ENCODE data around the gene HNRNPA2B1.
A peak's percentile ranks its signal among the peaks of the same experiment; 100 is the strongest.

The HNRNPA2B1 gene

DNA sequence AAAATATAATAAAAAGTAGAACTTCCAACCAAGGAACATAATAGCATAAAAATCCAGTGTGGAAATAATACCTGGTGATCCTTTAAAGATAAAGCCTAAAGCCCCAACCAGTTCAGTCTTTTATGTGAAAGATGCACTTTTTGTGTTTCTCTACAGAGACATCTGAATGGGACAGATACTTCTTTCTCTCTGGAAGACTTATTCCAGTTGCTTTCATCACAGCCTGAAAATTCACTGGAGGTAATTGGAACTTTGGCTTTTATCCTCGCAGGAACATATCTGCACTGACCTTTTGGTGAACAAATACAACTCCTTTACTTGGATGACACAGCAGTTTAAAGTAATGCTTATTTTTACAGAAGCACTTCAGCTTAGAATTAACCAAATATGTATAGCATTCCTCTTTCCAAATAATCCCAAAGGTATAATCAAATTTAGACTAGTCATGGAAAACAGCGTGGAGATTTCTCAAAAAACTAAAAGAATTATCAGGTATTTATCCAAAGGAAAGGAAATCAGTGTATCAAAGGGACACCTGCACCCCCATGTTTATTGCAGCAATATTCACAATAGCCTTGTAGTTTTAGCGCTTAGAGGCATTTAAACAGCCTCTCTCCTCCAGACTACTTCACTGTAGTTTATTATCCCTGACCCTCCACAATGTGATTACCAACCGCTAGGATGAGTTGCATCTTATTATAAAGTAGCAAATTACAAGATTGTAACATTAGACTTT, 16.8 kb downstream of the HNRNPA2B1 start:
- DNase-seq (ENCODE audit: low read depth), result no peak
- H3K4me3 ChIP-seq (replicated peaks; ENCODE audit: low read depth, low read length), result no peak overlapping the region
- TF ChIP-seq, protein P1, sequence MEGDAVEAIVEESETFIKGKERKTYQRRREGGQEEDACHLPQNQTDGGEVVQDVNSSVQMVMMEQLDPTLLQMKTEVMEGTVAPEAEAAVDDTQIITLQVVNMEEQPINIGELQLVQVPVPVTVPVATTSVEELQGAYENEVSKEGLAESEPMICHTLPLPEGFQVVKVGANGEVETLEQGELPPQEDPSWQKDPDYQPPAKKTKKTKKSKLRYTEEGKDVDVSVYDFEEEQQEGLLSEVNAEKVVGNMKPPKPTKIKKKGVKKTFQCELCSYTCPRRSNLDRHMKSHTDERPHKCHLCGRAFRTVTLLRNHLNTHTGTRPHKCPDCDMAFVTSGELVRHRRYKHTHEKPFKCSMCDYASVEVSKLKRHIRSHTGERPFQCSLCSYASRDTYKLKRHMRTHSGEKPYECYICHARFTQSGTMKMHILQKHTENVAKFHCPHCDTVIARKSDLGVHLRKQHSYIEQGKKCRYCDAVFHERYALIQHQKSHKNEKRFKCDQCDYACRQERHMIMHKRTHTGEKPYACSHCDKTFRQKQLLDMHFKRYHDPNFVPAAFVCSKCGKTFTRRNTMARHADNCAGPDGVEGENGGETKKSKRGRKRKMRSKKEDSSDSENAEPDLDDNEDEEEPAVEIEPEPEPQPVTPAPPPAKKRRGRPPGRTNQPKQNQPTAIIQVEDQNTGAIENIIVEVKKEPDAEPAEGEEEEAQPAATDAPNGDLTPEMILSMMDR (IDR thresholded peaks at IDR 0.05; ENCODE audit: low read length, missing control alignments), result no peak

DNA sequence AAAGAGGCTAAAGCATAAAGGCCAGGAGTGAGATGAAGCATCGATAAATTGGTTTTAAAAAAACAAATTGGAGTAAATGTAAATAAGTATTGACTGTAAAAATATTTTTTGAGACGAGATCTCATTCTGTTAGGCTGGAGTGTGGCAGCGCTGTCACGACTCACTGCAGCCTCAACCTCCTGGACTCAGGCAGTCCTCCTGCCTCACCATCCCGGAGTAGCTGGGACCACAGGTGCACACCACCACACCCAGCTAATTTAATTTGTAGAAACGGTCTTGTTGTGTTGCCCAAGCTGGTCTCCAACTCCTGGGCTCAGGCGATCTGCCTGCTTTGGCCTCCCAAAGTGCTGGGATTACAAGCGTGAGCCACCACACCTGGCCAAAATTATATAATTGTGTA, 17.8 kb downstream of the HNRNPA2B1 start:
- H3K4me3 ChIP-seq (replicated peaks; ENCODE audit: low read depth, low read length), result no peak overlapping the region
- TF ChIP-seq, protein P1 (IDR thresholded peaks at IDR 0.05; ENCODE audit: low read length, missing control alignments), result no peak
- no peak for DNase-seq (ENCODE audit: low read depth)

DNA sequence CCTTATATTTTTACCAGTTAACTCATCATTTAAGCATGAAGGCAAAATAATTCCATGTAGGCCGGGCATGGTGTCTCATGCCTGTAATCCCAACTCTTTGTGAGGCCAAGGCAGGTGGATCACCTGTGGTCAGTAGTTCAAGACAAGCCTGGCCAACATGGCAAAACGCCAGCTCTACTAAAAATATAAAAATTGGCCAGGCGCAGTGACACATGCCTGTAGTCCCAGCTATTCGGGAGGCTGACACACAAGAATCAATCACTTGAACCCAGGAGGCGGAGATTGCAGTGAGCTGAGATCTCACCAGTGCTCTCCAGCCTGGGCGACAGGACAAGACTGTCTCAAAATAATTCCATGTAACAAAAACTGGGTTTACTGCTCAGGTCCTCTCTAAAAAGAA, 18.3 kb downstream of the HNRNPA2B1 start:
- DNase-seq (ENCODE audit: low read depth), result no peak
- TF ChIP-seq, protein P1 (IDR thresholded peaks at IDR 0.05; ENCODE audit: low read length, missing control alignments), result no peak
- H3K4me3 ChIP-seq (replicated peaks; ENCODE audit: low read depth, low read length), result no peak overlapping the region

DNA sequence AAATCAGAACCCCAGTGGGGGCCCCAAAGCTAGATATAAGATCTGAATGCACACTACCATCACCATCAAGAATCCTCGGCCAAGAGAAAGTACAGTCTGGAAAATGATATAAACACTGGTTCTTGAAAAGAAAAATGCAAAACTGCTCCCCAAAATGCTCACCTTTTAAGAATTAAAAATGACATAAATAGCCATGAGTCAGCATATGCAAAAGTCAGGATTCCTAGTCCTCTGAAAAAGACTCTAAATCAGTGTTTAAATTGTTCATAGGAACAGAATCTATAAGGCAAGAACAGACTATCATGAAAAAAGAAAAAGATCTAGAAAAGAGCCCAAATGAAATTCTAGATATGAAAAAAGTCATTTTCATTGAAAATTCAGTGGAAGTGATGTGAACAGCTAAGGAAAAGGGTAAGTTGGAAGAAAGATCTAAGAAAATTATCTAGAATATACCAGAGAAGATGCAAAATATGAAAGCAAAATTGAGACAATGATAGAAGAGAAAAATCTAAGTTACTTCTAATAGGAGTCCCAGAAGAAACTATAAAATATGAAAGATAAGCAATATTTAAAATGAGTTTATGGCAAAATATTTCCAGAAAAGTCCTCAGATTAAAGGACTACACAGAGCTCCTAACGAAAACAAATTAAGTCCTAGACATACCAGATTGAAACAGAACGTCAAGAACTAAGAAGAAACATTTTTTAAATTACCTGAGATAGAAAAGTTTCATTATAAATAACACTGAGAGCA, 18.9 kb downstream of the HNRNPA2B1 start:
- TF ChIP-seq, protein P1 (IDR thresholded peaks at IDR 0.05; ENCODE audit: low read length, missing control alignments), result no peak
- DNase-seq (ENCODE audit: low read depth), result no peak
- no peak overlapping the region for H3K4me3 ChIP-seq (replicated peaks; ENCODE audit: low read depth, low read length)

DNA sequence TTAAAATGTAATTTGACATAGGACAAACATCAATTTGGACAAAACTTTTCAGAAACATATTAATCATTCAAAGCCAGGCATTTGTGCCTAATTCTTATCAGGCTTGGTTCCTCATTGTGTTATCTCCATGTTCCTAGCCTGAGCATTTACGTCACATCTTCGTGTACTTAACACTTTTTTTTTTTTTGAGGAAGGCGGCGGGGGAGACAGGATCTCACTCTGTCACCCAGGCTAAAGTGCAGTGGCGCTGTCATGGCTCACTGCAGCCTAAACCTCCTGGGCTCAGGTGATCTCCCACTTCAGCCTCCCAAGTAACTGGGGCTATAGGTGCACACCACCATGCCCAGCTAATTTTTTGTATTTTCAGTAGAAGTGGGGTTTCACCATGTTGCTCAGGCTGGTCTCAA, 19.8 kb downstream of the HNRNPA2B1 start:
- TF ChIP-seq, protein P1 (IDR thresholded peaks at IDR 0.05; ENCODE audit: low read length, missing control alignments), result no peak
- no peak overlapping the region for H3K4me3 ChIP-seq (replicated peaks; ENCODE audit: low read depth, low read length)
- peak; percentile 52 for DNase-seq (ENCODE audit: low read depth)

DNA sequence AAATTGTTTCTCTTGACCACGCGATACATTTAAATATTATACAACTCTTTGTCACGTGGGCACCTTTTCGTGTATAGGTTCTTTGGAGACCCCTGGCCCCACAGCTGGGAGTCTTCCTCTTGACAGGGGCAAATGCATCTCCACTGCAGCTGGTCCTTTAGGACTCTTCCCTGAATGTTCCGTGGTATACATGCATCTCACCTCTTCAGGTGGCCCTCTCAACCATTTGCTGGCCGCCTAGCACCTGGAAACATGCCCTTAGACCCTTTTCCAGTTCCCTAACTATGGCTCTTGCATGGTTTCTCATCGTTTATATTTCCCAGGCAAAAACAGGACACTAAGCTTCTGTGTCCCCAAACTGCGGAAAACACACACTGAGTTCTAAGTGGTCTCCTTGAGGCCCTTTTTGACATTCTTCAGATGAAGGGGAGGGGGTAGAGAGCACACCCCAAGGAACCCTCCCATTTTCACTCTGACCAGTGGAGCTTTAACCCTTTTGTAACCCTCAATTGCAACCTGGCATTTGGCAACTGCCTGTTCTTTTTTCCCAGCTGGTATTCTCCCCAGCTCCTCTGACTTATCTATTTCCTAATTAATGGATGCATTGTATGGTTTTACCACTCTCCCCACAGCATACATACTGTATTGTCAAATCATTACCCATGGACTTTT, 20.6 kb downstream of the HNRNPA2B1 start:
- no peak overlapping the region for H3K4me3 ChIP-seq (replicated peaks; ENCODE audit: low read depth, low read length)
- TF ChIP-seq, protein P1 (IDR thresholded peaks at IDR 0.05; ENCODE audit: low read length, missing control alignments), result no peak
- no peak for DNase-seq (ENCODE audit: low read depth)
